IMR-90 (cell line): ENCODE measurements around the gene ARHGAP28. TPM values are rescaled to one million over a fixed set of nuclear protein-coding genes. Genes with fewer than 3 reads are reported as not detected.

Experiments used
- ATAC-seq: fragments of 200-7000 bp; cut with Tn5 transposase; 2 replicates; pipeline ENCODE4 v1.9.1; 2020; ENCODE audit warnings: low read depth, mild to moderate bottlenecking, moderate library complexity
- BruUV-seq: library from RNA; stranded (reverse); fragments of 400-500 nt; replicated peaks from 2 replicates; lab custom pipeline; 2021; lab: Mats Ljungman, UMichigan
- CTCF ChIA-PET: fragments of 300-600 bp; formaldehyde crosslinking; extraction: SDS; loops from one replicate; lab custom pipeline; 2021; ENCODE audit warnings: antibody characterized with exemption; lab: Yijun Ruan, JAX
- POLR2A ChIA-PET: fragments of 300-600 bp; sonication (Branson Sonifier 250); formaldehyde crosslinking; loops from one replicate; lab custom pipeline; 2022; ENCODE audit warnings: antibody characterized with exemption; ENCODE audit not compliant: unreplicated experiment; lab: Charles Lee
- DNase-seq: peaks from one replicate; pipeline ENCODE4 v3.0.0; 2013
- H2AFZ ChIP-seq: replicated peaks from 2 replicates; pipeline ENCODE3; 2013; ENCODE audit warnings: low read length, mild to moderate bottlenecking; ENCODE audit not compliant: poor library complexity
- H2AK5ac ChIP-seq: 2 replicates; pipeline ENCODE4 v1.6.1; 2013; ENCODE audit warnings: low read depth, low read length, inconsistent platforms
- H2AK9ac ChIP-seq: replicated peaks from 2 replicates; pipeline ENCODE3; 2013; ENCODE audit warnings: mild to moderate bottlenecking, low read depth, low read length, moderate library complexity; ENCODE audit not compliant: poor library complexity
- H2BK120ac ChIP-seq: 2 replicates; pipeline ENCODE4 v1.6.1; 2013; ENCODE audit warnings: low read depth, low read length, inconsistent platforms
- H2BK15ac ChIP-seq: 3 replicates; pipeline ENCODE4 v1.6.1; 2013; ENCODE audit warnings: low read depth, low read length, inconsistent platforms
- H2BK20ac ChIP-seq: 2 replicates; pipeline ENCODE4 v1.6.1; 2013; ENCODE audit warnings: low read depth, mild to moderate bottlenecking, inconsistent platforms, low read length, moderate library complexity
- H2BK5ac ChIP-seq: 2 replicates; pipeline ENCODE4 v1.6.1; 2013; ENCODE audit warnings: mild to moderate bottlenecking, low read depth, low read length, inconsistent platforms; ENCODE audit not compliant: poor library complexity, severe bottlenecking
- H3K14ac ChIP-seq: replicated peaks from 2 replicates; pipeline ENCODE4 v1.6.1; 2013; ENCODE audit warnings: low read depth, low read length, inconsistent platforms
- H3K18ac ChIP-seq: 2 replicates; pipeline ENCODE4 v1.6.1; 2013; ENCODE audit warnings: low read depth, low read length, control low read depth
- H3K23ac ChIP-seq: 2 replicates; pipeline ENCODE4 v1.6.1; 2013; ENCODE audit warnings: low read depth, low read length, inconsistent platforms
- H3K27ac ChIP-seq: 2 replicates; pipeline ENCODE4 v1.5.1; 2013; ENCODE audit warnings: mild to moderate bottlenecking, control low read depth, low read length; ENCODE audit not compliant: insufficient read depth
- H3K27me3 ChIP-seq: 2 replicates; pipeline ENCODE4 v1.6.1; 2013; ENCODE audit warnings: low read length; ENCODE audit not compliant: control insufficient read depth, insufficient read depth
- H3K36me3 ChIP-seq: 2 replicates; pipeline ENCODE4 v1.6.1; 2013; ENCODE audit warnings: low read length, mixed read lengths; ENCODE audit not compliant: control insufficient read depth, insufficient read depth
- H3K4ac ChIP-seq: 2 replicates; pipeline ENCODE4 v1.6.1; 2013; ENCODE audit warnings: low read depth, low read length, inconsistent platforms
- H3K4me1 ChIP-seq: 2 replicates; pipeline ENCODE4 v1.6.1; 2013; ENCODE audit warnings: low read length, mixed read lengths; ENCODE audit not compliant: control insufficient read depth, insufficient read depth
- H3K4me2 ChIP-seq: 2 replicates; pipeline ENCODE4 v1.6.1; 2013; ENCODE audit warnings: low read depth, mild to moderate bottlenecking, control low read depth, low read length, moderate library complexity
- H3K4me3 ChIP-seq: 2 replicates; pipeline ENCODE4 v1.5.1; 2013; ENCODE audit warnings: low read depth, mild to moderate bottlenecking, control low read depth, low read length, moderate library complexity; ENCODE audit not compliant: insufficient read depth
- H3K56ac ChIP-seq: 2 replicates; pipeline ENCODE4 v1.6.1; 2013; ENCODE audit warnings: low read length, inconsistent platforms; ENCODE audit not compliant: insufficient read depth; ENCODE audit errors: extremely low read depth
- H3K79me1 ChIP-seq, 2 experiments: 2 replicates each; pipeline ENCODE4 v1.6.1; 2013; ENCODE audit warnings: low read length in 2 of 2, inconsistent platforms in 1 of 2, low read depth in 1 of 2
- H3K9ac ChIP-seq: 2 replicates; pipeline ENCODE4 v1.6.1; 2013; ENCODE audit warnings: low read depth, low read length, control low read depth
- H3K9me1 ChIP-seq: 2 replicates; pipeline ENCODE4 v1.6.1; 2013; ENCODE audit warnings: low read length, inconsistent platforms; ENCODE audit not compliant: insufficient read depth
- H3K9me3 ChIP-seq: 2 replicates; pipeline ENCODE4 v1.6.1; 2013; ENCODE audit warnings: low read length; ENCODE audit not compliant: control insufficient read depth, insufficient read depth
- H4K20me1 ChIP-seq: 2 replicates; pipeline ENCODE4 v1.6.1; 2013; ENCODE audit warnings: low read length, inconsistent platforms; ENCODE audit not compliant: insufficient read depth
- H4K5ac ChIP-seq: 2 replicates; pipeline ENCODE4 v1.6.1; 2013; ENCODE audit warnings: mild to moderate bottlenecking, low read depth, low read length, control low read depth
- H4K8ac ChIP-seq, 2 experiments: 2 replicates each; pipeline ENCODE4 v1.6.1; 2013; ENCODE audit warnings: low read depth in 2 of 2, low read length in 2 of 2, control low read depth in 1 of 2, inconsistent platforms in 1 of 2
- H4K91ac ChIP-seq: 2 replicates; pipeline ENCODE4 v1.6.1; 2013; ENCODE audit warnings: low read depth, low read length, inconsistent platforms; ENCODE audit not compliant: insufficient read depth
- BHLHE40 ChIP-seq: fragments of 150-350 bp; IDR thresholded peaks from 2 replicates; pipeline ENCODE4 v1.6.1; 2016; ENCODE audit warnings: mild to moderate bottlenecking, low read depth, low read length
- CEBPB ChIP-seq: IDR thresholded peaks from 2 replicates; pipeline ENCODE4 v1.6.1; 2012; ENCODE audit warnings: low read depth, low read length, improper control_type of control experiment
- CHD1 ChIP-seq: IDR thresholded peaks from 2 replicates; pipeline ENCODE4 v1.6.1; 2012; ENCODE audit warnings: low read depth, low read length, improper control_type of control experiment
- FOS ChIP-seq: fragments of 150-350 bp; IDR thresholded peaks from 2 replicates; pipeline ENCODE4 v1.6.1; 2016; ENCODE audit warnings: low read depth, low read length
- MAFK ChIP-seq: IDR thresholded peaks from 2 replicates; pipeline ENCODE4 v1.6.1; 2012; ENCODE audit warnings: low read depth, low read length, improper control_type of control experiment
- MAZ ChIP-seq: IDR thresholded peaks from 2 replicates; pipeline ENCODE4 v1.6.1; 2012; ENCODE audit warnings: low read depth, mild to moderate bottlenecking, low read length, improper control_type of control experiment, moderate library complexity, borderline replicate concordance
- MXI1 ChIP-seq: IDR thresholded peaks from 2 replicates; pipeline ENCODE4 v1.6.1; 2012; ENCODE audit warnings: low read depth, mild to moderate bottlenecking, low read length, moderate library complexity, borderline replicate concordance
- NFE2L2 ChIP-seq: fragments of 150-350 bp; IDR thresholded peaks from 2 replicates; pipeline ENCODE4 v1.6.1; 2016; ENCODE audit warnings: low read depth, mild to moderate bottlenecking, low read length
- POLR2A ChIP-seq: IDR thresholded peaks from 2 replicates; pipeline ENCODE4 v1.6.1; 2012; ENCODE audit warnings: mild to moderate bottlenecking, low read depth, low read length
- RAD21 ChIP-seq: IDR thresholded peaks from 2 replicates; pipeline ENCODE4 v1.6.1; 2012; ENCODE audit warnings: low read length, improper control_type of control experiment
- RCOR1 ChIP-seq: IDR thresholded peaks from 2 replicates; pipeline ENCODE4 v1.6.1; 2012; ENCODE audit warnings: mild to moderate bottlenecking, low read length, improper control_type of control experiment; ENCODE audit not compliant: insufficient replicate concordance
- RFX5 ChIP-seq: IDR thresholded peaks from 2 replicates; pipeline ENCODE4 v1.8.0; 2012; ENCODE audit warnings: low read depth, mild to moderate bottlenecking, low read length, moderate library complexity
- SMC3 ChIP-seq: fragments of 150-350 bp; IDR thresholded peaks from 2 replicates; pipeline ENCODE4 v1.6.1; 2016; ENCODE audit warnings: low read depth, mild to moderate bottlenecking, antibody characterized with exemption, low read length, moderate library complexity
- WGBS, 2 experiments: methylation state at CpG; one replicate each; pipeline versions ENCODE4 v1.1.5 to v1.1.7; 2013; ENCODE audit warnings: missing lambda C conversion rate in 2 of 2; ENCODE audit not compliant: insufficient read length in 1 of 2; ENCODE audit errors: extremely low coverage in 2 of 2; 5-methylcytosine and 5-hydroxymethylcytosine counted together
- dilution Hi-C: fragments of 300-500 bp; cut with HindIII; formaldehyde crosslinking; loops from one replicate; pipeline ENCODE4 v1.14.3; 2018; ENCODE audit warnings: low sequenced_read_pairs; ENCODE audit not compliant: unreplicated experiment
- in situ Hi-C: fragments of 300-500 bp; cut with MboI; formaldehyde crosslinking; loops from 3 replicates; pipeline ENCODE4 v1.14.3; 2019; ENCODE audit warnings: low sequenced_read_pairs, inconsistent platforms, mixed read lengths
- intact Hi-C: fragments of 100-400 bp; cut with micrococcal nuclease; formaldehyde crosslinking; loops from 2 replicates; pipeline ENCODE4 v1.10.0; 2022
- polyA plus RNA-seq, 3 experiments: library from polyadenylated mRNA; depleted of rRNA; stranded (reverse); fragments of >200 nt; gene quantifications; 2 replicates each; pipeline ENCODE4 v1.2.3, GENCODE V29; 2012; ENCODE audit warnings: low replicate concordance in 1 of 3
- total RNA-seq: library from RNA; depleted of rRNA; stranded (reverse); fragments of >200 nt; gene quantifications from 2 replicates; pipeline ENCODE4 v1.2.3, GENCODE V29; 2012
- TF ChIP-seq, protein P1 (sequence below): conservative IDR thresholded peaks from 2 replicates; pipeline ENCODE4 v1.5.1; 2012; ENCODE audit warnings: mild to moderate bottlenecking, low read depth, low read length, improper control_type of control experiment
- TF ChIP-seq, protein P2 (sequence below): fragments of 150-350 bp; IDR thresholded peaks from 2 replicates; pipeline ENCODE4 v1.6.1; 2016; ENCODE audit warnings: low read depth, mild to moderate bottlenecking, low read length, moderate library complexity, borderline replicate concordance
- TF ChIP-seq, protein P3 (sequence below): fragments of 150-350 bp; IDR thresholded peaks from 2 replicates; pipeline ENCODE4 v1.6.1; 2017; ENCODE audit warnings: mild to moderate bottlenecking, antibody characterized with exemption, low read length, low read depth

ARHGAP28 gene
- total and polyA plus RNA-seq, 2 of the 4 experiments (the other 2 are of a cell fraction) = 1.8 to 3.8 TPM

DNA sequence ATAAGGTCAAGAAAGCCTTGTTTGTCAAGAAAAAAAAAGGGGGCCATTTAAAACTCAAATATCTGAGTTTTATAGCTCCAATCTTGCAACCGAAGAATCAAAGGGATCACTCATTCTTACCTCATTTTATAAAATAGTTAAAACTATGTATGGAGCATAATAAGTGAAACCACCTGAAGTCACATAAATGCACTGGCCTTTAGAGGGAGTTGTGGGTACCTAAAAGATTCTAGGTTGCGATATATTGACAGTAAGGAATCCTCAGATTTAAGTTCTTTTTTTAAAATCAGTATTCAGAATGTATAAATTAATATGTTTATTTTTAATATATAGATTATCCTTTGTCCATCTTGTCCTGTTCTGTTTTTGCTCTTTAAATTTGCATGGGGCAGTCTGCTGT lies 3.4 kb downstream of the ARHGAP28 start:
- no peaks in the 10 kb centered on the region for H4K20me1 ChIP-seq
- in situ Hi-C loops (no loop called here), intact Hi-C loops (loop anchor here (5.0 kb wide), 4 partner anchors 64 to 841 kb away; no protein-coding TSS in a partner anchor), dilution Hi-C loops (no loop called here)
- no peak overlapping the region for H2AFZ ChIP-seq
- H2BK20ac ChIP-seq = no peak overlapping the region
- peaks cover 9% of the 10 kb centered on the region for H3K4me1 ChIP-seq
- no peak overlapping the region for H3K4ac ChIP-seq
- H3K4me3 ChIP-seq = no peak overlapping the region
- no peaks in the 10 kb centered on the region for H3K9me3 ChIP-seq
- 0 out of 3 replicates have a peak overlapping the region, but pooled peaks have one; percentile 84 for H2BK15ac ChIP-seq
- ChIA-PET CTCF (interaction anchor here (1.1 to 1.3 kb wide), 2 partner anchors 8 to 66 kb away, joined by 3 to 4 read pairs; no protein-coding TSS in a partner anchor), POLR2A (interaction anchor here (0.6 to 2.4 kb wide), 3 partner anchors 8 to 64 kb away, joined by 3 to 6 read pairs (median 3); no protein-coding TSS in a partner anchor)
- no peak overlapping the region for H2AK5ac ChIP-seq
- H3K79me1 ChIP-seq = peaks cover 4 to 13% of the 10 kb centered on the region in 2 experiments; a peak in 1 of 4 replicates
- H2AK9ac ChIP-seq = no peak overlapping the region
- H3K23ac ChIP-seq = no peak overlapping the region
- H3K9ac ChIP-seq = no peak overlapping the region
- no peaks in the 10 kb centered on the region for H3K36me3 ChIP-seq
- ATAC-seq (no peak), DNase-seq (no peak)
- H4K5ac ChIP-seq = no peak overlapping the region
- no peak overlapping the region for H2BK5ac ChIP-seq
- H4K8ac ChIP-seq = no peak overlapping the region
- H3K18ac ChIP-seq = no peak overlapping the region
- no peak overlapping the region for H4K91ac ChIP-seq
- TF ChIP-seq, protein P1, sequence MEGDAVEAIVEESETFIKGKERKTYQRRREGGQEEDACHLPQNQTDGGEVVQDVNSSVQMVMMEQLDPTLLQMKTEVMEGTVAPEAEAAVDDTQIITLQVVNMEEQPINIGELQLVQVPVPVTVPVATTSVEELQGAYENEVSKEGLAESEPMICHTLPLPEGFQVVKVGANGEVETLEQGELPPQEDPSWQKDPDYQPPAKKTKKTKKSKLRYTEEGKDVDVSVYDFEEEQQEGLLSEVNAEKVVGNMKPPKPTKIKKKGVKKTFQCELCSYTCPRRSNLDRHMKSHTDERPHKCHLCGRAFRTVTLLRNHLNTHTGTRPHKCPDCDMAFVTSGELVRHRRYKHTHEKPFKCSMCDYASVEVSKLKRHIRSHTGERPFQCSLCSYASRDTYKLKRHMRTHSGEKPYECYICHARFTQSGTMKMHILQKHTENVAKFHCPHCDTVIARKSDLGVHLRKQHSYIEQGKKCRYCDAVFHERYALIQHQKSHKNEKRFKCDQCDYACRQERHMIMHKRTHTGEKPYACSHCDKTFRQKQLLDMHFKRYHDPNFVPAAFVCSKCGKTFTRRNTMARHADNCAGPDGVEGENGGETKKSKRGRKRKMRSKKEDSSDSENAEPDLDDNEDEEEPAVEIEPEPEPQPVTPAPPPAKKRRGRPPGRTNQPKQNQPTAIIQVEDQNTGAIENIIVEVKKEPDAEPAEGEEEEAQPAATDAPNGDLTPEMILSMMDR = no peak
- TF ChIP-seq MXI1 (no peak), MAZ (no peak), RCOR1 (no peak), BHLHE40 (no peak), CHD1 (no peak), RFX5 (no peak), NFE2L2 (no peak), MAFK (no peak), SMC3 (no peak), FOS (no peak), RAD21 (no peak), CEBPB (no peak), POLR2A (no peak)
- TF ChIP-seq, protein P2, sequence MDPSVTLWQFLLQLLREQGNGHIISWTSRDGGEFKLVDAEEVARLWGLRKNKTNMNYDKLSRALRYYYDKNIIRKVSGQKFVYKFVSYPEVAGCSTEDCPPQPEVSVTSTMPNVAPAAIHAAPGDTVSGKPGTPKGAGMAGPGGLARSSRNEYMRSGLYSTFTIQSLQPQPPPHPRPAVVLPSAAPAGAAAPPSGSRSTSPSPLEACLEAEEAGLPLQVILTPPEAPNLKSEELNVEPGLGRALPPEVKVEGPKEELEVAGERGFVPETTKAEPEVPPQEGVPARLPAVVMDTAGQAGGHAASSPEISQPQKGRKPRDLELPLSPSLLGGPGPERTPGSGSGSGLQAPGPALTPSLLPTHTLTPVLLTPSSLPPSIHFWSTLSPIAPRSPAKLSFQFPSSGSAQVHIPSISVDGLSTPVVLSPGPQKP = no peak
- TF ChIP-seq, protein P3, sequence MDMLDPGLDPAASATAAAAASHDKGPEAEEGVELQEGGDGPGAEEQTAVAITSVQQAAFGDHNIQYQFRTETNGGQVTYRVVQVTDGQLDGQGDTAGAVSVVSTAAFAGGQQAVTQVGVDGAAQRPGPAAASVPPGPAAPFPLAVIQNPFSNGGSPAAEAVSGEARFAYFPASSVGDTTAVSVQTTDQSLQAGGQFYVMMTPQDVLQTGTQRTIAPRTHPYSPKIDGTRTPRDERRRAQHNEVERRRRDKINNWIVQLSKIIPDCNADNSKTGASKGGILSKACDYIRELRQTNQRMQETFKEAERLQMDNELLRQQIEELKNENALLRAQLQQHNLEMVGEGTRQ = no peak
- WGBS, 2 experiments = no CpG with 5 or more reads among the region's 2 CpGs
- H3K4me2 ChIP-seq = no peak overlapping the region
- H3K27ac ChIP-seq = no peak overlapping the region
- H2BK120ac ChIP-seq = peak overlapping the region; percentile 63; the same call in 1 of the 2 replicates
- BruUV-seq = no TSS peak
- no peak overlapping the region for H3K14ac ChIP-seq
- H3K56ac ChIP-seq = no peak overlapping the region
- H3K9me1 ChIP-seq = peaks cover 8% of the 10 kb centered on the region; the same call in 1 of the 2 replicates
- H3K27me3 ChIP-seq = no peaks in the 10 kb centered on the region
